Ovary (tissue), 3 donors: ENCODE results near the gene LUZP2.

Experiments
- CTCF ChIP-seq, 3 donors: fragments of 450-650 bp in 2 of 3; fragments of 200-600 bp in 1 of 3; IDR thresholded peaks; one replicate each; pipeline versions ENCODE4 v1.5.1 to v1.8.0; 2016 to 2022; ENCODE audit warnings: antibody characterized with exemption in 3 of 3, mild to moderate bottlenecking in 1 of 3
- POLR2A ChIP-seq: fragments of 450-650 bp; IDR thresholded peaks from one replicate; pipeline ENCODE4 v1.6.1; 2017; ENCODE audit warnings: antibody characterized with exemption, mild to moderate bottlenecking, moderate library complexity
- donor health status: DM: no; HTN: no; CAD: no.

- no peak for TF ChIP-seq CTCF (IDR thresholded peaks at IDR 0.05)
- no peak for TF ChIP-seq POLR2A
Measured at GRCh38 chr11:24870048-24870447, 373.2 kb downstream of the LUZP2 start.
